Keratinocyte (primary cell): Measurements from ENCODE around the gene ARHGAP31.

Experiments used
- EZH2 ChIP-seq: IDR thresholded peaks from one replicate; pipeline ENCODE4 v1.6.1; 2012; ENCODE audit warnings: inconsistent platforms, mild to moderate bottlenecking, low read length, moderate library complexity
- TF ChIP-seq, protein P1 (sequence below), 3 experiments: IDR thresholded peaks in 1 of 3; conservative IDR thresholded peaks in 1 of 3; optimal IDR thresholded peaks in 1 of 3; 2 replicates in 2 of 3; 3 replicates in 1 of 3; pipeline versions ENCODE3 to v1.5.1; 2011; ENCODE audit warnings: low read length in 3 of 3, mild to moderate bottlenecking in 3 of 3, moderate library complexity in 2 of 3, control low read depth in 1 of 3, inconsistent platforms in 1 of 3; ENCODE audit not compliant: insufficient read depth in 2 of 3; ENCODE audit errors: extremely low read depth in 1 of 3

DNA sequence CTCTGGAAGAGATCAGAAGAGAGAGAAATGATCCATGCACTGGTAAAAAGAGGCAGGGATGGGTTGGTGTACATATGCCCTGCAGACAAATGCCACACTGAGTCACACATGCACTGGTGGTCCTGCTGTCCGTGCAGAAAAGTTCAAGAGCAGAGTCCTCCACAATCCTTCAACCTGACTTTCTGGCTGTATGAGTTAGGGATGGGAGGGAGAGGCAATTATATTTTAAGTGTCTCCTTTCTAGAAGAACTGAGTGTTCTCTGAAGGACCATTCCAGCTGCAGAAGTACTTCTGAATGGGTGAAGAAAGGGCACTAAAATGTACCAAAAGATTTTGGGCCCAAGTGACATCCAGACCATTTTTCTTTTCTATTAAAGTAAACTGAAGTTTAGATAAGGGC, 142.8 kb downstream of the ARHGAP31 start:
- TF ChIP-seq, protein P1, sequence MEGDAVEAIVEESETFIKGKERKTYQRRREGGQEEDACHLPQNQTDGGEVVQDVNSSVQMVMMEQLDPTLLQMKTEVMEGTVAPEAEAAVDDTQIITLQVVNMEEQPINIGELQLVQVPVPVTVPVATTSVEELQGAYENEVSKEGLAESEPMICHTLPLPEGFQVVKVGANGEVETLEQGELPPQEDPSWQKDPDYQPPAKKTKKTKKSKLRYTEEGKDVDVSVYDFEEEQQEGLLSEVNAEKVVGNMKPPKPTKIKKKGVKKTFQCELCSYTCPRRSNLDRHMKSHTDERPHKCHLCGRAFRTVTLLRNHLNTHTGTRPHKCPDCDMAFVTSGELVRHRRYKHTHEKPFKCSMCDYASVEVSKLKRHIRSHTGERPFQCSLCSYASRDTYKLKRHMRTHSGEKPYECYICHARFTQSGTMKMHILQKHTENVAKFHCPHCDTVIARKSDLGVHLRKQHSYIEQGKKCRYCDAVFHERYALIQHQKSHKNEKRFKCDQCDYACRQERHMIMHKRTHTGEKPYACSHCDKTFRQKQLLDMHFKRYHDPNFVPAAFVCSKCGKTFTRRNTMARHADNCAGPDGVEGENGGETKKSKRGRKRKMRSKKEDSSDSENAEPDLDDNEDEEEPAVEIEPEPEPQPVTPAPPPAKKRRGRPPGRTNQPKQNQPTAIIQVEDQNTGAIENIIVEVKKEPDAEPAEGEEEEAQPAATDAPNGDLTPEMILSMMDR (optimal IDR thresholded peaks at IDR 0.05 in 1 of 3, IDR thresholded peaks at IDR 0.05 in 1 of 3, conservative IDR thresholded peaks at IDR 0.05 in 1 of 3; ENCODE audit: extremely low read depth in 1 of 3, insufficient read depth in 2 of 3, low read length in 3 of 3): no peak
- no peak for TF ChIP-seq EZH2
